ENCODE measurements around the gene FGF18. TPM values are rescaled to one million over a fixed set of nuclear protein-coding genes. Genes with fewer than 3 reads are reported as not detected.
A peak's percentile ranks its signal among the peaks of the same experiment; 100 is the strongest.

FGF18 gene
- total and polyA plus RNA-seq, 2 of the 4 experiments (the other 2 are of a cell fraction) = 0.15 TPM; not detected in 1

GRCh38 chr5:171481571-171482433 is 62.4 kb downstream of the FGF18 start:
- no peaks in the 10 kb centered on the region for H3K9me1 ChIP-seq (ENCODE audit: insufficient read depth, low read length)
- ChIA-PET CTCF (no interaction called here), POLR2A (ENCODE audit: unreplicated experiment) (interaction anchor here (0.6 kb wide), 1 partner anchor 81 kb away, joined by 7 read pairs; no protein-coding TSS in a partner anchor)
- BruUV-seq (replicated peaks) = no TSS peak
- ATAC-seq (ENCODE audit: low read depth) (no peak), DNase-seq (peak; percentile 41)
- no peak overlapping the region for H3K56ac ChIP-seq (ENCODE audit: extremely low read depth, insufficient read depth, low read length)
- no peak overlapping the region for H2AK9ac ChIP-seq (replicated peaks; ENCODE audit: low read depth, low read length, poor library complexity)
- H3K23ac ChIP-seq (ENCODE audit: low read depth, low read length) = no peak overlapping the region
- H3K18ac ChIP-seq (ENCODE audit: low read depth, low read length) = no peak overlapping the region
- H3K4me2 ChIP-seq (ENCODE audit: low read depth, low read length) = no peak overlapping the region
- no peak overlapping the region for H2AFZ ChIP-seq (replicated peaks; ENCODE audit: low read length, poor library complexity)
- no peak overlapping the region for H3K4ac ChIP-seq (ENCODE audit: low read depth, low read length)
- in situ Hi-C loops (cut with MboI; ENCODE audit: low sequenced_read_pairs) = no loop called here
- no peak overlapping the region for H4K91ac ChIP-seq (ENCODE audit: insufficient read depth, low read depth, low read length)
- H2AK5ac ChIP-seq (ENCODE audit: low read depth, low read length) = no peak overlapping the region
- H4K8ac ChIP-seq (ENCODE audit: low read depth in 2 of 2, low read length in 2 of 2) = no peak overlapping the region
- no peak overlapping the region for H2BK120ac ChIP-seq (ENCODE audit: low read depth, low read length)
- no CpG with 5 or more reads among the region's 10 CpGs for WGBS, 2 experiments (ENCODE audit: extremely low coverage in 2 of 2, insufficient read length in 1 of 2)
- peaks cover 2% of the 10 kb centered on the region; the same call in 1 of the 2 replicates for H3K4me1 ChIP-seq (ENCODE audit: control insufficient read depth, insufficient read depth, low read length)
- H2BK5ac ChIP-seq (ENCODE audit: low read depth, low read length, poor library complexity, severe bottlenecking) = no peak overlapping the region
- no peaks in the 10 kb centered on the region for H4K20me1 ChIP-seq (ENCODE audit: insufficient read depth, low read length)
- H3K79me1 ChIP-seq (ENCODE audit: low read depth in 1 of 2, low read length in 2 of 2) = no peaks in the 10 kb centered on the region
- intact Hi-C loops (cut with micrococcal nuclease) = loop anchor here (5.0 kb wide), 1 partner anchor 425 kb away; no protein-coding TSS in a partner anchor
- no peak overlapping the region for H2BK15ac ChIP-seq (ENCODE audit: low read depth, low read length)
- no peak overlapping the region for H3K4me3 ChIP-seq (ENCODE audit: insufficient read depth, low read depth, low read length)
- no peaks in the 10 kb centered on the region for H3K36me3 ChIP-seq (ENCODE audit: control insufficient read depth, insufficient read depth, low read length)
- TF ChIP-seq CEBPB (IDR thresholded peaks at IDR 0.05; ENCODE audit: low read depth, low read length) (0 out of 2 replicates have a peak, but pooled peaks have one; percentile 17), RAD21 (IDR thresholded peaks at IDR 0.05; ENCODE audit: low read length) (no peak)
- dilution Hi-C loops (cut with HindIII; ENCODE audit: low sequenced_read_pairs, unreplicated experiment) = no loop called here
- no peak overlapping the region for H3K14ac ChIP-seq (replicated peaks; ENCODE audit: low read depth, low read length)
- no peak overlapping the region for H3K9ac ChIP-seq (ENCODE audit: low read depth, low read length)
- peaks cover 11% of the 10 kb centered on the region for H3K27me3 ChIP-seq (ENCODE audit: control insufficient read depth, insufficient read depth, low read length)
- H3K9me3 ChIP-seq (ENCODE audit: control insufficient read depth, insufficient read depth, low read length) = no peaks in the 10 kb centered on the region
- no peak overlapping the region for H4K5ac ChIP-seq (ENCODE audit: low read depth, low read length)
- H3K27ac ChIP-seq (ENCODE audit: insufficient read depth, low read length) = no peak overlapping the region
- no peak overlapping the region for H2BK20ac ChIP-seq (ENCODE audit: low read depth, low read length)
